ENCODE measurements around the gene HTR2B.
"Not testable (repeated sequence)": the region's sequence is repeated elsewhere in the genome, so short reads cannot be mapped to it uniquely, and the experiment has no call there.

HTR2B gene

GRCh38 chr2:231133365-231134099, 8.7 kb upstream of the HTR2B start:
- no peak for DNase-seq

- no peak for DNase-seq
Observed at GRCh38 chr2:231132129-231132528, 7.3 kb upstream of the HTR2B start.

GRCh38 chr2:231130336-231131056, 5.7 kb upstream of the HTR2B start:
- no peak for DNase-seq

GRCh38 chr2:231129216-231129615, 4.4 kb upstream of the HTR2B start:
- DNase-seq, result no peak

- no peak for DNase-seq
Observed at GRCh38 chr2:231128541-231128940, 3.7 kb upstream of the HTR2B start.

- no peak for DNase-seq
Observed at GRCh38 chr2:231127936-231128335, 3.1 kb upstream of the HTR2B start.

- DNase-seq, result no peak
Observed at GRCh38 chr2:231127480-231127879, 2.6 kb upstream of the HTR2B start.

- no peak for DNase-seq
Observed at GRCh38 chr2:231126123-231126522, 1.3 kb upstream of the HTR2B start.

- DNase-seq, result no peak
Observed at GRCh38 chr2:231123362-231123898, 1.4 kb downstream of the HTR2B start.

- DNase-seq, result no peak
Observed at GRCh38 chr2:231118614-231118942, 6.3 kb downstream of the HTR2B start.

- DNase-seq, result no peak
Observed at GRCh38 chr2:231117922-231118613, 6.8 kb downstream of the HTR2B start.

- DNase-seq, result no peak
Observed at GRCh38 chr2:231117148-231117547, 7.7 kb downstream of the HTR2B start.

- DNase-seq, result no peak
Observed at GRCh38 chr2:231115651-231116050, 9.2 kb downstream of the HTR2B start.

GRCh38 chr2:231113489-231113888, 11.4 kb downstream of the HTR2B start:
- no peak for DNase-seq

GRCh38 chr2:231111987-231112386, 12.9 kb downstream of the HTR2B start:
- no peak for DNase-seq

GRCh38 chr2:231110551-231110950, 14.3 kb downstream of the HTR2B start:
- DNase-seq, result no peak

- peak; percentile 30 for DNase-seq
Observed at GRCh38 chr2:231104115-231104713, 20.6 kb downstream of the HTR2B start.

- DNase-seq, result no peak
Observed at GRCh38 chr2:231102772-231103171, 22.1 kb downstream of the HTR2B start.

GRCh38 chr2:231100990-231101389, 23.9 kb downstream of the HTR2B start:
- DNase-seq, result no peak

- DNase-seq, result not testable (repeated sequence)
Observed at GRCh38 chr2:231100321-231100720, 24.5 kb downstream of the HTR2B start.

GRCh38 chr2:231099918-231100317, 24.9 kb downstream of the HTR2B start:
- DNase-seq, result no peak

GRCh38 chr2:231094736-231095346, 30.0 kb downstream of the HTR2B start:
- no peak for DNase-seq

- no peak for DNase-seq
Observed at GRCh38 chr2:231093933-231094332, 30.9 kb downstream of the HTR2B start.

Measured in central memory CD4-positive, alpha-beta T cell (primary cell).